ENCODE data around the gene JCHAIN. TPM values are rescaled to one million over a fixed set of nuclear protein-coding genes. Genes with fewer than 3 reads are reported as not detected.

JCHAIN gene
- total and polyA plus RNA-seq, 2 of the 13 experiments (the other 11 are each of a cell fraction or from before 2014, with no cell fraction given) = not detected

- TF ChIP-seq ARID3A (IDR thresholded peaks at IDR 0.05; ENCODE audit: low read depth, low read length) = no peak
- no peak for TF ChIP-seq POLR2A (IDR thresholded peaks at IDR 0.05; ENCODE audit: insufficient read depth in 1 of 2, low read depth in 2 of 2, low read length in 2 of 2)
- no peak for TF ChIP-seq ZSCAN5A (CRISPR knock-in tag; IDR thresholded peaks at IDR 0.05; ENCODE audit: borderline replicate concordance)
- no peak for TF ChIP-seq PTBP1 (IDR thresholded peaks at IDR 0.05; ENCODE audit: low read depth, low read length, poor library complexity, severe bottlenecking)
- TF ChIP-seq EED (CRISPR knock-in tag; IDR thresholded peaks at IDR 0.05) = no peak
- no peak for TF ChIP-seq SKI (IDR thresholded peaks at IDR 0.05; ENCODE audit: partially characterized antibody)
- TF ChIP-seq, protein P1, sequence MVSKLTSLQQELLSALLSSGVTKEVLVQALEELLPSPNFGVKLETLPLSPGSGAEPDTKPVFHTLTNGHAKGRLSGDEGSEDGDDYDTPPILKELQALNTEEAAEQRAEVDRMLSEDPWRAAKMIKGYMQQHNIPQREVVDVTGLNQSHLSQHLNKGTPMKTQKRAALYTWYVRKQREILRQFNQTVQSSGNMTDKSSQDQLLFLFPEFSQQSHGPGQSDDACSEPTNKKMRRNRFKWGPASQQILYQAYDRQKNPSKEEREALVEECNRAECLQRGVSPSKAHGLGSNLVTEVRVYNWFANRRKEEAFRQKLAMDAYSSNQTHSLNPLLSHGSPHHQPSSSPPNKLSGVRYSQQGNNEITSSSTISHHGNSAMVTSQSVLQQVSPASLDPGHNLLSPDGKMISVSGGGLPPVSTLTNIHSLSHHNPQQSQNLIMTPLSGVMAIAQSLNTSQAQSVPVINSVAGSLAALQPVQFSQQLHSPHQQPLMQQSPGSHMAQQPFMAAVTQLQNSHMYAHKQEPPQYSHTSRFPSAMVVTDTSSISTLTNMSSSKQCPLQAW (CRISPR knock-in tag; IDR thresholded peaks at IDR 0.05) = no peak
- no peak for TF ChIP-seq THAP9 (CRISPR knock-in tag; IDR thresholded peaks at IDR 0.05; ENCODE audit: borderline replicate concordance)
- no peak for TF ChIP-seq ZNF335 (CRISPR knock-in tag; IDR thresholded peaks at IDR 0.05)
- no peak for TF ChIP-seq MLLT10 (CRISPR knock-in tag; IDR thresholded peaks at IDR 0.05)
- TF ChIP-seq, protein P2, sequence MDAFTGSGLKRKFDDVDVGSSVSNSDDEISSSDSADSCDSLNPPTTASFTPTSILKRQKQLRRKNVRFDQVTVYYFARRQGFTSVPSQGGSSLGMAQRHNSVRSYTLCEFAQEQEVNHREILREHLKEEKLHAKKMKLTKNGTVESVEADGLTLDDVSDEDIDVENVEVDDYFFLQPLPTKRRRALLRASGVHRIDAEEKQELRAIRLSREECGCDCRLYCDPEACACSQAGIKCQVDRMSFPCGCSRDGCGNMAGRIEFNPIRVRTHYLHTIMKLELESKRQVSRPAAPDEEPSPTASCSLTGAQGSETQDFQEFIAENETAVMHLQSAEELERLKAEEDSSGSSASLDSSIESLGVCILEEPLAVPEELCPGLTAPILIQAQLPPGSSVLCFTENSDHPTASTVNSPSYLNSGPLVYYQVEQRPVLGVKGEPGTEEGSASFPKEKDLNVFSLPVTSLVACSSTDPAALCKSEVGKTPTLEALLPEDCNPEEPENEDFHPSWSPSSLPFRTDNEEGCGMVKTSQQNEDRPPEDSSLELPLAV (CRISPR knock-in tag; conservative IDR thresholded peaks at IDR 0.05; ENCODE audit: low read depth) = no peak
- no peak for TF ChIP-seq SP4 (CRISPR knock-in tag; IDR thresholded peaks at IDR 0.05)
Measured at GRCh38 chr4:70678383-70678999, 12.2 kb upstream of the JCHAIN start (continued).
